GM18526 (cell line): ENCODE data around the gene PIEZO1.

Experiments used
- POLR2A ChIP-seq: IDR thresholded peaks from 3 replicates; pipeline ENCODE4 v1.6.1; 2011; ENCODE audit not compliant: insufficient read length; ENCODE audit errors: extremely low read depth

Gene PIEZO1

DNA sequence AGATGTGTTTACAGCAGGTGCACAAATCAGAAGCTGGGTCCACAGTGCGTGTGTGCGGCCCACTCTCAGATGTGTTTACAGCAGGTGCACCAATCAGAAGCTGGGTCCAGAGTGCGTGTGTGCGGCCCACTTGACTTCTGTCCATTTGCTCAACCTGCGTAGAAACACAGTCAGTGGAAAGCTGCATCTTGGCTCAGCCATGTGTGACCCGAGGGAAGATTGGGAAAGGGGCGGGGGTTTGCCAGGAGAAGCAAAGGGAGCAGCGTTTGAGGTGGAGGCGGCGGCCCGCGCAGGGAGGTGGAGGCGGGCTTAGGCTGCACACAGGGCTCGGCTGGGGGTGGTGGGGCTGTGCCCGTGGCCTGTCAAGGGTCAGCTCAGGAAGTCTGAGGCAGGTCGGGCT, 74.5 kb downstream of the PIEZO1 start:
- TF ChIP-seq POLR2A: no peak

GRCh38 chr16:88706965-88707826, 77.8 kb downstream of the PIEZO1 start:
- TF ChIP-seq POLR2A: no peak

- TF ChIP-seq POLR2A: peak; percentile 70
Measured at GRCh38 chr16:88706229-88706964, 78.6 kb downstream of the PIEZO1 start, which contains the start of the genes CTU2 and RNF166. TSS of gene CTU2 (plus strand) at chr16:88706503. CDS start at chr16:88706531, 28 bp downstream. TSS of gene RNF166 (minus strand) at chr16:88706408. CDS start at chr16:88706325, 83 bp downstream.

DNA sequence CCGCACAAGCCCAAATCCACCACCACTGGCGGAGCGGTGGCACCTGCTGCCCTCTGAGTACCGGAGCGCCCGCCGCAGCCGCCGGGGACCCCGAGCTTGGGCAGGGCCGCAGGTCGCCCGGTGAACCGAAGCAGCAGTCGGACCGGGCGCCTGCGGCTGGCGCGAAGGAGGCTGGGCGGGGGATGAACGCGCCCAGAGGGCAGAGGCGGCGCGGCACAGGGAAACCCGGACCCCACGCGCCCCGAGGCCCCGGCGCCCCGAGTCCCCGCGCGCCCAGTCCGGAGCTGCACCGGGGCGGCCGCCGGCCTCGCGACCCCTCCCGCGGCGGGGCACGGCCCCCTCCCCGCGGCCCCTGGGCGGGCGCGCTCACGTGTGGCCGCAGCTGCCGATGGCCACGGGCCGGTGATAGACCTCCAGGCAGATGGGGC, 79.2 kb downstream of the PIEZO1 start:
- no peak for TF ChIP-seq POLR2A

DNA sequence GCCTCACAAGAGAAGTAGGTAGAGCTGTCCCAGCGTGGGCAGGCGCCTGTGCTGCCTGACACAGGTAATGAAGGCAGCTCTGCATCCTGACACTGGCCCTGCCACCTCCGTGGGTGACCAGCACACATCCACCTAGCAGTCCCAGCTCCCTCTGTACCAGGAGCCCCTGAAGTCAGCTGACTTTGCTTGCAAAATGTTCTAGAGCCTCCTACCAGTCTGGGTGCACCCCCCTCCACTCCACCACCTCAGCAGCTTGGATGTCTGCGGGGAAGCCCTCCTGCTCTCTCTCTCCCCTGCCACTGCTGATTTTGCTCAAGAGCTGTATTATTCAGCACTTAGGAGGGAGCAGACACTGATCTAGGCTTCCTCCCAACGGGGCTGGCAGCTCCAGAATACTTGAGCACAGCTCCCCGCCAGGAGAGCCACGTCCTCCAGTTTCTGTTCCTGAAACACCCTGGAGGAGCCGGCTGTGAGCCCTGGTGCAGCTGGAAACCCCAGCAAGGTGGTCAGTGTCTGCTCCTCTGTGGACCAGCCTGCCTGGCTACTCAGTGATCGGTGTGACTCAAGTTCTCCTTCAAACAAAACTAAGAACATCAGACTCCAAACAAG, 79.8 kb downstream of the PIEZO1 start:
- no peak for TF ChIP-seq POLR2A

- peak; percentile 38 for TF ChIP-seq POLR2A
Measured at GRCh38 chr16:88703486-88704309, 81.3 kb downstream of the PIEZO1 start.

DNA sequence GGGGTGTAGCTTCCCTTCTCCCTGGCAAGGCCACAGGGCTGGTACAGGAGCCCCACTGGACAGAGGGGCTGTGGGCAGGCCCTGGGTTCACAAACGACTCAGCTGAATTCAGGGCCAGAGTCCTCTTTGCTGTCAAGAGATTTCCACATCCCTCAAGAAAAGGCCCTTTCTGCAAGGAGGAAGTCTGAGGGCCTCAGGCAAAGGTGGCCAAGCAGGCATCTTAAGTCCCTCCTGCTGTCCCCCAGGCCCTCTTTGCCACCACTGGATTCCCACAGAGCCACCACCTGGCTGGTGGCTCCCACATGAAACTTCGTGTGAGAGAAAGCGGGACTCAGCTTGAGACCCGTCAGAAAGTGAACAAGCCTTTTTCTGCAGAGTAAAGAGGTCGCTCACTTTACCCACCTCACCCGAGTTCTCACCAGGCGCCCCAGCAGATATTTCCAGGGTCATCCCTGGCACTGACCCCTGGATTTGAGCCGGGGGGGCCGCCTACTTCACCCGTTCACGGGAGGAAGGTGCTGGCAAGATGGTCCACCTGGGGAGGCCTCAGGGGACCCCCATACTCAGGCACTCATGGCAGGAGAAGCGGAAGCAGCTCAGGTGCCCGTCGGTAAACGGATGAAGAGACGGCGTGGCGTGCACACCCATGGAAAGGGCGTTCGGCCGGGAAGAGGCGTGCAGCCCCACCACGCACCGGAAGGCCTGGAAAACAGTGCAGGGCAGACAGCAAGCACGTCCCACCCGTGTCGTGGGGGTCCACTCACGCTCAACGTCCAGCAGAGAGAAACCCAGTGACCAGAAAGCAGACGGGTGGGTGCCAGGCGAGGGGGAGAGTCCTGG, 82.4 kb downstream of the PIEZO1 start:
- no peak for TF ChIP-seq POLR2A

DNA sequence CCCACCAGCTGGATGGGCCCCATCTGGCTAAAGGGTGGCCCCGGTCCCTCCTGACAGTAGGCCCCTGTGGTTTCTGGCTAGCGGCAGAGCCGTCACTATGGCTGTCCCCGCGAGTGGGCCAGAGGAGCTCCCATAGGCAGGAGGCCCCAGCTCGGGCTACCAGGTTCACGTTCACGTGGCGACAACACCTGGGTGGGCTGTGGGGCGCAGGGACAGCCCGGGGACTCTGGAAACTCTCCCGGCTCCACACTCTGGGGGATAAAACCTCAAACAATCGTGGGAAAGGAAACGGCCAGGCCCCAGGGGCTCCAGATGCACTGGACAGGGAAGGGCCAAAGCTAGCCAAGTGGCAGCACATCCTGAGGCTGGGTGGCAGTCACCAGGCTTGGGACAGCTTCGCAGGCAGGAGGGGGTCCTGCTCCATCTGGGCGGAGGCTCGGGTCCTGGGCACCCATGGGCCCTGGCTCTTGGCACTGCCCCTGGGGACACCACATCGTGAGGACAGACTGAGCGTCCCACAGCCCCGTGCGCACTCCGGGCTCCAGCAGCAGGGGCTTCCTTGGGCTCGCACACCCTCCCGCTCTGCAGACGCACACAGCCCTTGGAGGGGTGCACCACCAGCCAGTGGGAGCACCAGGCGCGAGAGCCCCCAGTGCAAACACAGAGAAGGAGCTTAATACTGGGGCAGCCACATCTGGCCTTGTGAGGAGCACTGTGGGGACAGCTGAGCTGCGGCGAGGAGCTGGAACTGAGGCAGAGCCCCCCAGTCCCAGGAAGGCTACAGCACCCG, 83.2 kb downstream of the PIEZO1 start:
- no peak for TF ChIP-seq POLR2A

- no peak for TF ChIP-seq POLR2A
Measured at GRCh38 chr16:88700636-88701482, 84.2 kb downstream of the PIEZO1 start.

GRCh38 chr16:88700322-88700635, 84.7 kb downstream of the PIEZO1 start:
- TF ChIP-seq POLR2A: no peak

DNA sequence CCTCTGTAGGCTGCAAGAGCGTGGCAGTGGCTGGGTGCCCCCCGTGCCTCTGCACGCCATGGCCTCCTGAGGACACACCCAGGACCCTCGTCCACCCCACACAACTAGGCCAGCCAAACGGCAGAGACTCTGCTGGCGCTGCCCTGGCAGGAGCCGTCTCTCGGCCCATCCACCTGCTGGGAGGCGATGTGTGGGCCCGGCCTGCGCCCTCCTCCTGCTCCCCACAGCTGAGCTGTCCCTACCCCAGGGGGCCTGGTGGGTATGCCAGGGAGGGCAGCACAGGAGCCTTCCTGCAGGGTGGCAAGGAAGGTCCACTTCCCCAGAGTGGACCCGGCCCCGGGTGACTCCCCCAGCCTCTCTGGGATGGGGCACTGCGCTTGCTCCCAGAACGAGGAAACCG, 85.8 kb downstream of the PIEZO1 start:
- no peak for TF ChIP-seq POLR2A

GRCh38 chr16:88698646-88699045, 86.4 kb downstream of the PIEZO1 start:
- TF ChIP-seq POLR2A: no peak
